ENCODE results near the gene MAML3.
A peak's percentile ranks its signal among the peaks of the same experiment; 100 is the strongest.

MAML3 gene

GRCh38 chr4:139754938-139755337 lies 399.0 kb downstream of the MAML3 start:
- DNase-seq (ENCODE audit: low spot score): no peak

- no peak for DNase-seq (ENCODE audit: low spot score)
Measured at GRCh38 chr4:139753686-139754085, 400.3 kb downstream of the MAML3 start.

GRCh38 chr4:139749835-139750498 lies 404.0 kb downstream of the MAML3 start:
- DNase-seq (ENCODE audit: low spot score): no peak

- DNase-seq (ENCODE audit: low spot score): no peak
Measured at GRCh38 chr4:139749338-139749737, 404.6 kb downstream of the MAML3 start.

DNA sequence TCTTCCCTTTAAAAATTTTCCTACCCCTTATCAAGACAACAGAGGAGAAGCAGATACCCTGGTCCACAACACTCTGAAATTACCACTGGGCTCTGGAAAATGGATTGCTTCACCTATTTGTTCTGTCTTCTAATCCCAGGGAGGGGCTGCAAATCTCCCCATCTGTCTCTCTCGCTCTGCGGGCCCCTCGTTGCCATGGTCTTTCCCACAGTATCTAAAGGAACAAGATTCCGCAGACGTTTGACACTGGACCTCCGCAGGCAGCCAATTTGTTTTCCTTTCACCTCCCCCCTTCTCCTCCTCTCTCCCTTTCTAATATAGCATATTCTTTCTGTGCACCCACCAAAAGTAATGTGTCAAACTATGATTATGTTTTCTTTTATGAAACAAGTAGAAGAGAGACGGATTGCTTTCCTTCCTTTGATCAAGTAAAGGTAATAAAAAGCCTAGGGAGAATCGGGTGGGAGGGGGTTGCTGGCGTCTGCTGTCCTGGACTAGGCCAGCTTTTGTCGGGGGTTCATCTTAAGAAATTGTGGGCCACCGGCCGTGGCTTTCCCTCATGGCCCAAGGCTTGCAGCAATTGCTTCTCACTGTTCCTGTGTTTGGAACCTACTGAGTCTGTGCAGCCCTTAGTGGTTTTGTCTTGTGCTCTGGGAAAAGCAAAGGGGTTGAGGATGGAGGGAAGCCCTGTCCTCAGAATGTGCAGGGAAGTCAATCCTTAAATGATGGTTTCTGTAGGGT lies 407.4 kb downstream of the MAML3 start:
- no peak for DNase-seq (ENCODE audit: low spot score)

- no peak for DNase-seq (ENCODE audit: low spot score)
Measured at GRCh38 chr4:139745111-139745639, 408.8 kb downstream of the MAML3 start.

- no peak for DNase-seq (ENCODE audit: low spot score)
Measured at GRCh38 chr4:139744232-139744631, 409.8 kb downstream of the MAML3 start.

GRCh38 chr4:139743027-139743426 lies 411.0 kb downstream of the MAML3 start:
- no peak for DNase-seq (ENCODE audit: low spot score)

GRCh38 chr4:139740531-139741041 lies 413.4 kb downstream of the MAML3 start:
- DNase-seq (ENCODE audit: low spot score): no peak

- DNase-seq (ENCODE audit: low spot score): no peak
Measured at GRCh38 chr4:139740121-139740520, 413.9 kb downstream of the MAML3 start.

GRCh38 chr4:139738846-139739613 lies 415.0 kb downstream of the MAML3 start:
- DNase-seq (ENCODE audit: low spot score): no peak

DNA sequence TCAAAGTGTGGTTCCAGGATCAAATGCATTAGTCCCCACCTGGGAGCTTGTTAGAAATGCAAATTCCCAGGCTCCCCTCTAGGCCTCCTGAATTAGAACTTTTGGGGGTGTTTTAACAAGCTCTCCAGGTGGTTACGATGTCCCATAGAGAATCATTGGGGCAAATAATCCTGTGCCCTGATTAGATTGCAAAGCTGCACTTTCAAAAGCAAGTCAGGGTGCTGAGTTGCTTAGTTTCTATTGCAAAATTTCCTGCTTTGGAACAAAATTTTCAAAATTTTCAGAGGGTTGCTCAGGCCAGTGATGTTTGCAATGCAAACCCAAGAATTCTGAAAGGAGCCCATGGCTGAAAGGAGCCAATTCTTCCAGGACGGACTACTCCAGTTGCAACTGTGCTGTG lies 417.3 kb downstream of the MAML3 start:
- DNase-seq (ENCODE audit: low spot score): no peak

DNA sequence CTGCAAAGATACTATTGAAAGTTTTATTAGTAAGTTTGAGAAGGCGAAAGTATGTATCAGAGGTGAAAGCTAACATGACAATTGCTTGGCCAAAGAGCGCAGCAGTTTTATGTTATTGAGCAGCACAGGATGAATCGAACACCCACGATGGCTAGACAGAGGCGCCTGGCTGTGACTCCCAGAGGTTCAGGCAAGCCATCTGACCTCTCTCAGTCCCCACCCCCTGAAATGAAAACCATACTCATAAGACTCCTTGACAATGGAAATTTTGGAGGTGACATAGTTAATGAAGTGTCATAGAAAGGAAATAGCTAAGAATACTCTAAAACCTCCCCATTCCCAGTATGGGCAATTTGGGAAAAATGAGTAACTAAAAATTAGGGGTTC lies 417.7 kb downstream of the MAML3 start:
- DNase-seq (ENCODE audit: low spot score): no peak

DNA sequence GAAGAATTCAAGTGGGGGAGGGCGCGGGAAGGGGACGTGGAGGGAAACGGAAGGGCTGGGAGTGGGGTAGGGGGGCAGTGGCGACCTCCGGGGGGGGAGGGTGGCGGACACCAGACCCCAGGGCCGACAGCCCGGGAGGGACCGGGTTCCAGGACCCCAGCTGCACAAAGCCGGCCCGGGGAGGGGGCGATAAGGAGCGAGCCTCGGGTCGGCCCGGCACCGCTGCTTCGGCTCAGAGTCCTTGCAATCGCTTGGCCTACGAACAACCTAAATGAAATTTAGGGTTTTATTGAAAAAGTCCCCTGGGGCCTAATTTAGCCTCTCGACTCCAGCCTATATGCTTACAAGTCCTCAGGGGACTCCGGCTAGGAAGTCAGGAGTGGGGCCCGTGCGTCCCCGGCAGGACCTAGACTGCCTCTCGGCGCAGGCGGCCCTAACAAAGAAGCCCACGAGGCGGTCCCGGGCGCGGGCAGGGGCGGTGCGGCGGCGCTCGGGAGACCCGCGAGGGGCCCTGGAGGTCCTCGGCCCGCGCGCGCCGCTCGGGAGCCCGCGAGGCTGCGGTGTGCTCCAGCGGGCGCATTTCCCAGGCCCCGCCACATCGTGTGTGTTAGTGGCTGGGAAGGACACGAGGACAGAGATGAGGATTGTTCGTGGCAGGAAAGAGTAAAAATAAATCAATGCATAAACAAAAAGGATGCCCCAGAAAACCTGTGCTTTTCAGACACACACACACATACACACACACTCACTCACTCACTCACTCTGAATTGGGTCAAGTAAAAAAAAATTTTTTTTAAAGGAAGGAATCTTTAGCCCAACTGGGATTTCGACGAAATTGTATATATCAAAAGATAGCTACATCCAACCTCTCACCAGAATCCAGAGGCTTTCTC lies 418.4 kb downstream of the MAML3 start:
- peak; percentile 79 for DNase-seq (ENCODE audit: low spot score)

DNA sequence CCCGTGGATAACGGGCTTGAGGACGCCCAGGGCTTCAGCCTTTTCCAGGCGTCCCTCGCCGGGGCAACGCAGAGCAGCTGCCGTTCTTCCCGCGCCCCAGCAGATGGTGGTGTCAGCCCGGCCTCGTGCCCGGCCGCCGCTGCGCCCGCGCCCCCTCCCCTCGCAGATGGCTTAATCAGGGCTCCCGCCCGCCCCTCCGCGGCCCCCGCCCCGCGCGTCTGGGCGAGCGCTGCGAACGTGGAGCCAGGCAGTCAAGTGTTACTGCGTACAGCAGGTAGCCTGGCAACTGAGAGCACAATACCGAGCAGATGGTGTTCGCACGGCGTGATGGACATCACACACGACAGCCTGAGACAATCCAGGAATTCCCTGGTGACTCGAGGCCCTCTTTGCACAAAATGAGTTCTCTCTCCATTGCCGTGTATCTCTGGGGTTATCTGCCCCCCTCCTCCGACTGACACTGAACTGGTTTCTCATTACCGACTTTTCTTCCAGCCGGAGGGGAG lies 419.1 kb downstream of the MAML3 start:
- DNase-seq (ENCODE audit: low spot score): peak; percentile 96

GRCh38 chr4:139734201-139734874 lies 419.6 kb downstream of the MAML3 start:
- no peak for DNase-seq (ENCODE audit: low spot score)

DNA sequence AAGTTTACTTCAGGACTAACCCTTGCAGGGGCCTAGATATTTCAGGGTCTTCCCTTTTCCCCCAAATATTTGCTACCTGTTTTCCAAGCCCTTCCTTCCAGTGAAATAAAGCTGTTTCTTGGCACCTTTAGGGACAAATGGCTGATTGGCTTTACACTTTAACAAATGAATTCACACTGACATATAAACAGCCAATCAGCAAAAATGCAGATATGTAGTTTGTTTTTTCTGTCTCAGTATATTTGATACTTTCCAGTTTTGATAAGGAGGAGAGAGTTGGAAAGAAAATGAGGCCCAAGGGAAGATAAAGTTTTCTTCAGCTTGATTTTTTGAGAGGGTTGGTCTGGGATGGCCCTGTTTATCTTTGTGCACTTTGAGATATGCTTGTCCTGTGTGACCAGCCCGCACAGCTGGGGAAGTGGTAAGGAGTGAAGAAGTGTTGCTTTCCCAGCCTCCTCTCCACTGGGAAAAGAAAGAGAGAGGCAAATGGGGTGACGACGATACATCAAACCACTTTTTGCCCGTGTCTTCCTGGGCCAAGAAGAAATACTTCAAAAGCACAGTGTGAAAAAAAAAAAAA lies 420.9 kb downstream of the MAML3 start:
- DNase-seq (ENCODE audit: low spot score): no peak

DNA sequence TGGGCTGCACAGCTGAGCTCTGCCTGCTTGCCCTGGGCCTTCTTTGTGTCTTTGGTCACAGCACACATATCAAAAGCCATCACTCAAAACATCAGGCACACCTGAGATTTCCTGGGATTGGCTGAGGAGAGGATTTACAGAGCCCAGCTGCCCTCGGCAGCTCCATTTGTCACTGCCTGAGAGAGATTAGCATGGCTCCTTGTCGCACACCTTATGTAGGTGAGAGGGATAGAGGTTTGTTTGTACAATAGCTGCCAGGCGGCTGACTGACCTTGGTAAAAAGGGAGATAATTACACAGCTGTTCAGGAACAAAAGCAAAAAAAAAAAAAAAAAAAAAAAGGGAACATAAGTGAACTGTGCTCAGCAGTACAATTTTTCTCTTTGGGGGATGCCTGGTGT lies 425.1 kb downstream of the MAML3 start:
- DNase-seq (ENCODE audit: low spot score): no peak

GRCh38 chr4:139728146-139728545 lies 425.8 kb downstream of the MAML3 start:
- no peak for DNase-seq (ENCODE audit: low spot score)

DNA sequence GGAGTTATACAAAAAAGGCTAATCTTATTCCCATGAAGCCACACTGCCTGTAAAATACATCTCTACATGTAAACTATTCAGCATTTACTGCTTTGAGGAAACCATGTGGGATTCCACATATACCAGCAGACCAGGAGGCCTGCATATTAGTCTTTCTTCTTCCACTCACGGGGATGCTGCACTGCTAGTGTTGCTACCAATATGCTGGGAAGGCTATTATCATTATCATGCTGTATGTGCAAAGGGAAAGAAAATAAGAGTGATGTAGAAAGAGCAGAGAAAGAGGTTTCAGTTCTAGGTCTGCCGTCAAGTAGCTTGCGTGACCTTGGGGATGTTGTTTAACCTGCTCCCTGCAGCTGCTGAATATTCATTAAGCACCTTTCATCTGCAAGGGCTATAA lies 427.4 kb downstream of the MAML3 start:
- no peak for DNase-seq (ENCODE audit: low spot score)
